GM23338 (cell line): ENCODE measurements around the gene FIGNL1. TPM values are rescaled to one million over a fixed set of nuclear protein-coding genes. Genes with fewer than 3 reads are reported as not detected.

Experiments used
- ATAC-seq: fragments of 200-7000 bp; cut with Tn5 transposase; 3 replicates; pipeline ENCODE4 v1.9.1; 2020
- DNase-seq: peaks from one replicate; pipeline ENCODE4 v3.0.0-alpha.2; 2015; ENCODE audit warnings: low spot score
- H2AFZ ChIP-seq: fragments of 200-600 bp; sonication (generic); 2 replicates; pipeline ENCODE4 v1.8.0; 2016; ENCODE audit warnings: antibody characterized with exemption, mild to moderate bottlenecking, moderate library complexity
- H3F3A ChIP-seq: fragments of 200-600 bp; sonication (generic); replicated peaks from 2 replicates; pipeline ENCODE4 v1.8.0; 2017; ENCODE audit warnings: antibody characterized with exemption, mixed run types, low read depth
- H3K27ac ChIP-seq: fragments of 200-600 bp; sonication (generic); 2 replicates; pipeline ENCODE4 v1.6.1; 2016; ENCODE audit warnings: low read depth
- H3K27me3 ChIP-seq: fragments of 200-600 bp; sonication (generic); 2 replicates; pipeline ENCODE4 v1.8.0; 2016; ENCODE audit warnings: mild to moderate bottlenecking, mixed run types, moderate library complexity; ENCODE audit not compliant: insufficient read depth
- H3K36me3 ChIP-seq: fragments of 200-600 bp; sonication (generic); 2 replicates; pipeline ENCODE4 v1.8.0; 2016; ENCODE audit warnings: mild to moderate bottlenecking; ENCODE audit not compliant: insufficient read depth
- H3K4me1 ChIP-seq: fragments of 200-600 bp; sonication (generic); 2 replicates; pipeline ENCODE4 v1.8.0; 2016; ENCODE audit warnings: mild to moderate bottlenecking, moderate library complexity; ENCODE audit not compliant: insufficient read depth
- H3K4me2 ChIP-seq: fragments of 200-600 bp; sonication (generic); 2 replicates; pipeline ENCODE4 v1.7.1; 2017; ENCODE audit warnings: mixed run types
- H3K4me3 ChIP-seq: fragments of 200-600 bp; sonication (generic); 2 replicates; pipeline ENCODE4 v1.6.1; 2016; ENCODE audit warnings: mixed run types
- H3K79me2 ChIP-seq: fragments of 200-600 bp; sonication (generic); replicated peaks from 2 replicates; pipeline ENCODE4 v1.8.0; 2017; ENCODE audit warnings: mild to moderate bottlenecking; ENCODE audit not compliant: insufficient read depth
- H3K9me2 ChIP-seq: fragments of 200-600 bp; sonication (generic); 2 replicates; pipeline ENCODE4 v1.8.0; 2017; ENCODE audit not compliant: insufficient read depth
- H4K20me1 ChIP-seq: fragments of 200-600 bp; sonication (generic); replicated peaks from 2 replicates; pipeline ENCODE4 v1.8.0; 2017; ENCODE audit warnings: mild to moderate bottlenecking; ENCODE audit not compliant: insufficient read depth
- H3K27ac Mint-ChIP-seq: 2 replicates; pipeline ENCODE4 v1.8.0; 2020; ENCODE audit warnings: inconsistent platforms, mild to moderate bottlenecking, moderate library complexity, mixed read lengths
- H3K27me3 Mint-ChIP-seq: 3 replicates; pipeline ENCODE4 v1.8.0; 2022; ENCODE audit warnings: low read depth, mild to moderate bottlenecking, moderate library complexity, mixed read lengths, inconsistent platforms; ENCODE audit not compliant: insufficient read depth, poor library complexity
- H3K36me3 Mint-ChIP-seq: 3 replicates; pipeline ENCODE4 v1.8.0; 2021; ENCODE audit warnings: low read depth, mild to moderate bottlenecking, inconsistent platforms, moderate library complexity, mixed read lengths
- H3K4me1 Mint-ChIP-seq: 3 replicates; pipeline ENCODE4 v1.8.0; 2020; ENCODE audit warnings: mild to moderate bottlenecking, inconsistent platforms, mixed read lengths
- H3K4me3 Mint-ChIP-seq: 3 replicates; pipeline ENCODE4 v1.8.0; 2021; ENCODE audit warnings: moderate library complexity, mild to moderate bottlenecking, inconsistent platforms, mixed read lengths
- H3K9me3 Mint-ChIP-seq: 3 replicates; pipeline ENCODE4 v1.8.0; 2020; ENCODE audit warnings: moderate library complexity, mild to moderate bottlenecking, inconsistent platforms, mixed read lengths
- CREB1 ChIP-seq: fragments of 250-450 bp; sonication (Bioruptor Pico); IDR thresholded peaks from 2 replicates; pipeline ENCODE4 v1.5.0; 2020; ENCODE audit warnings: low read depth, mild to moderate bottlenecking, moderate library complexity
- EZH2 ChIP-seq: fragments of 200-600 bp; sonication (generic); IDR thresholded peaks from one replicate; pipeline ENCODE4 v1.8.0; 2017; ENCODE audit warnings: antibody characterized with exemption, mild to moderate bottlenecking, low read depth; ENCODE audit not compliant: unreplicated experiment
- EZH2phosphoT487 ChIP-seq: fragments of 200-600 bp; sonication (generic); IDR thresholded peaks from one replicate; pipeline ENCODE4 v1.8.1; 2018; ENCODE audit warnings: antibody characterized with exemption; ENCODE audit not compliant: unreplicated experiment
- JUNB ChIP-seq: IDR thresholded peaks from one replicate; pipeline ENCODE4 v1.6.1; 2016; ENCODE audit warnings: antibody characterized with exemption; ENCODE audit not compliant: unreplicated experiment
- NANOG ChIP-seq: IDR thresholded peaks from 2 replicates; pipeline ENCODE4 v1.6.1; 2016; ENCODE audit warnings: antibody characterized with exemption, borderline replicate concordance
- POLR2AphosphoS5 ChIP-seq: IDR thresholded peaks from 2 replicates; pipeline ENCODE4 v1.6.1; 2016; ENCODE audit warnings: antibody characterized with exemption, low read depth
- ZNF114 ChIP-seq: fragments of 250-450 bp; sonication (Bioruptor Pico); IDR thresholded peaks from 2 replicates; pipeline ENCODE4 v1.5.0; 2020; ENCODE audit warnings: mild to moderate bottlenecking, moderate library complexity
- ZNF331 ChIP-seq: fragments of 250-450 bp; sonication (Bioruptor Pico); IDR thresholded peaks from 2 replicates; pipeline ENCODE4 v1.5.0; 2020; ENCODE audit warnings: low read depth, mild to moderate bottlenecking, moderate library complexity
- polyA plus RNA-seq: library from polyadenylated mRNA; unstranded; fragments of >200 nt; fragmentation: Nextera tagmentation; extraction: Ambion mirVana; gene quantifications from 2 replicates; pipeline ENCODE4 v1.2.1, GENCODE V29; 2016
- total RNA-seq: library from RNA; depleted of rRNA; stranded (reverse); fragments of >200 nt; shearing (Covaris generic); gene quantifications from 2 replicates; pipeline ENCODE4 v1.2.3, GENCODE V29; 2014
- TF ChIP-seq, protein P1 (sequence below): IDR thresholded peaks from 2 replicates; pipeline ENCODE4 v1.6.1; 2016; ENCODE audit warnings: antibody characterized with exemption
- TF ChIP-seq, protein P2 (sequence below): IDR thresholded peaks from one replicate; pipeline ENCODE4 v1.6.1; 2018; ENCODE audit warnings: antibody characterized with exemption; ENCODE audit not compliant: unreplicated experiment
- TF ChIP-seq, protein P3 (sequence below), 2 experiments: fragments of 200-600 bp in 1 of 2; sonication (generic) in 1 of 2; conservative IDR thresholded peaks; 2 replicates each; pipeline versions ENCODE4 v1.5.1 to v1.6.1; 2016 to 2017; ENCODE audit warnings: antibody characterized with exemption in 2 of 2, low read depth in 2 of 2, mild to moderate bottlenecking in 2 of 2, moderate library complexity in 1 of 2
- TF ChIP-seq, protein P4 (sequence below): fragments of 250-450 bp; sonication (Bioruptor Pico); IDR thresholded peaks from 2 replicates; pipeline ENCODE4 v1.5.0; 2020; ENCODE audit warnings: mild to moderate bottlenecking, moderate library complexity

Gene FIGNL1
- total and polyA plus RNA-seq, 2 experiments from 2014 or later = 6.6 to 24.9 TPM

DNA sequence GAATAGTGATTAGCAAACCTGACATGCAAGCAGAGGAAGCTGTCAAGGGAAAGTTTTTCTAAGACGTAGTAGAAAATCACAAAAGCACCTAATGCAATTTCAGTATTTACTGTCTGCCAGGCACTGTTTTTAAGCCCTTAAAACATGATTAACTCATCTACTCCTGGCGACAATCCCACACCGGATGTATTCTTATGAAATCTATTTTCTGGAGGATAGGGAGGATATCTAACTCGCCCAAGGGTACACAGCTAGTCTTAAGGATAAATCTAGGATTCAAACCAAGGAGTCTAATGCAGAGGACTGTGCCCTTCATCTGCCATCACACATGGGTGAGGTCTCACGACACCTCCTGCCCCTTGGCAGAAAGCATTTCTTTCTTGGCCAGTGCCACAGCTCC lies 47.8 kb upstream of the FIGNL1 start:
- Mint-ChIP-seq H3K27me3 (peaks cover 6% of the 10 kb centered on the region), H3K9me3 (no peaks in the 10 kb centered on the region; the same call in 2 of the 3 replicates), H3K4me3 (no peak overlapping the region), H3K36me3 (peaks cover 3% of the 10 kb centered on the region; the same call in 1 of the 3 replicates), H3K27ac (no peak overlapping the region), H3K4me1 (peaks cover 3% of the 10 kb centered on the region; the same call in 1 of the 3 replicates)
- H3K4me3 ChIP-seq = no peak overlapping the region
- no peaks in the 10 kb centered on the region for H3K27me3 ChIP-seq
- TF ChIP-seq NANOG (no peak), CREB1 (CRISPR knock-in tag) (no peak), EZH2phosphoT487 (no peak), JUNB (no peak), ZNF114 (CRISPR knock-in tag) (no peak), POLR2AphosphoS5 (no peak), EZH2 (no peak), ZNF331 (no peak)
- TF ChIP-seq, protein P1, sequence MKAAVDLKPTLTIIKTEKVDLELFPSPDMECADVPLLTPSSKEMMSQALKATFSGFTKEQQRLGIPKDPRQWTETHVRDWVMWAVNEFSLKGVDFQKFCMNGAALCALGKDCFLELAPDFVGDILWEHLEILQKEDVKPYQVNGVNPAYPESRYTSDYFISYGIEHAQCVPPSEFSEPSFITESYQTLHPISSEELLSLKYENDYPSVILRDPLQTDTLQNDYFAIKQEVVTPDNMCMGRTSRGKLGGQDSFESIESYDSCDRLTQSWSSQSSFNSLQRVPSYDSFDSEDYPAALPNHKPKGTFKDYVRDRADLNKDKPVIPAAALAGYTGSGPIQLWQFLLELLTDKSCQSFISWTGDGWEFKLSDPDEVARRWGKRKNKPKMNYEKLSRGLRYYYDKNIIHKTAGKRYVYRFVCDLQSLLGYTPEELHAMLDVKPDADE = no peak
- TF ChIP-seq, protein P2, sequence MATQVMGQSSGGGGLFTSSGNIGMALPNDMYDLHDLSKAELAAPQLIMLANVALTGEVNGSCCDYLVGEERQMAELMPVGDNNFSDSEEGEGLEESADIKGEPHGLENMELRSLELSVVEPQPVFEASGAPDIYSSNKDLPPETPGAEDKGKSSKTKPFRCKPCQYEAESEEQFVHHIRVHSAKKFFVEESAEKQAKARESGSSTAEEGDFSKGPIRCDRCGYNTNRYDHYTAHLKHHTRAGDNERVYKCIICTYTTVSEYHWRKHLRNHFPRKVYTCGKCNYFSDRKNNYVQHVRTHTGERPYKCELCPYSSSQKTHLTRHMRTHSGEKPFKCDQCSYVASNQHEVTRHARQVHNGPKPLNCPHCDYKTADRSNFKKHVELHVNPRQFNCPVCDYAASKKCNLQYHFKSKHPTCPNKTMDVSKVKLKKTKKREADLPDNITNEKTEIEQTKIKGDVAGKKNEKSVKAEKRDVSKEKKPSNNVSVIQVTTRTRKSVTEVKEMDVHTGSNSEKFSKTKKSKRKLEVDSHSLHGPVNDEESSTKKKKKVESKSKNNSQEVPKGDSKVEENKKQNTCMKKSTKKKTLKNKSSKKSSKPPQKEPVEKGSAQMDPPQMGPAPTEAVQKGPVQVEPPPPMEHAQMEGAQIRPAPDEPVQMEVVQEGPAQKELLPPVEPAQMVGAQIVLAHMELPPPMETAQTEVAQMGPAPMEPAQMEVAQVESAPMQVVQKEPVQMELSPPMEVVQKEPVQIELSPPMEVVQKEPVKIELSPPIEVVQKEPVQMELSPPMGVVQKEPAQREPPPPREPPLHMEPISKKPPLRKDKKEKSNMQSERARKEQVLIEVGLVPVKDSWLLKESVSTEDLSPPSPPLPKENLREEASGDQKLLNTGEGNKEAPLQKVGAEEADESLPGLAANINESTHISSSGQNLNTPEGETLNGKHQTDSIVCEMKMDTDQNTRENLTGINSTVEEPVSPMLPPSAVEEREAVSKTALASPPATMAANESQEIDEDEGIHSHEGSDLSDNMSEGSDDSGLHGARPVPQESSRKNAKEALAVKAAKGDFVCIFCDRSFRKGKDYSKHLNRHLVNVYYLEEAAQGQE = no peak
- TF ChIP-seq, protein P3, sequence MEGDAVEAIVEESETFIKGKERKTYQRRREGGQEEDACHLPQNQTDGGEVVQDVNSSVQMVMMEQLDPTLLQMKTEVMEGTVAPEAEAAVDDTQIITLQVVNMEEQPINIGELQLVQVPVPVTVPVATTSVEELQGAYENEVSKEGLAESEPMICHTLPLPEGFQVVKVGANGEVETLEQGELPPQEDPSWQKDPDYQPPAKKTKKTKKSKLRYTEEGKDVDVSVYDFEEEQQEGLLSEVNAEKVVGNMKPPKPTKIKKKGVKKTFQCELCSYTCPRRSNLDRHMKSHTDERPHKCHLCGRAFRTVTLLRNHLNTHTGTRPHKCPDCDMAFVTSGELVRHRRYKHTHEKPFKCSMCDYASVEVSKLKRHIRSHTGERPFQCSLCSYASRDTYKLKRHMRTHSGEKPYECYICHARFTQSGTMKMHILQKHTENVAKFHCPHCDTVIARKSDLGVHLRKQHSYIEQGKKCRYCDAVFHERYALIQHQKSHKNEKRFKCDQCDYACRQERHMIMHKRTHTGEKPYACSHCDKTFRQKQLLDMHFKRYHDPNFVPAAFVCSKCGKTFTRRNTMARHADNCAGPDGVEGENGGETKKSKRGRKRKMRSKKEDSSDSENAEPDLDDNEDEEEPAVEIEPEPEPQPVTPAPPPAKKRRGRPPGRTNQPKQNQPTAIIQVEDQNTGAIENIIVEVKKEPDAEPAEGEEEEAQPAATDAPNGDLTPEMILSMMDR (conservative IDR thresholded peaks at IDR 0.05; ENCODE audit: low read depth in 2 of 2) = no peak
- TF ChIP-seq, protein P4, sequence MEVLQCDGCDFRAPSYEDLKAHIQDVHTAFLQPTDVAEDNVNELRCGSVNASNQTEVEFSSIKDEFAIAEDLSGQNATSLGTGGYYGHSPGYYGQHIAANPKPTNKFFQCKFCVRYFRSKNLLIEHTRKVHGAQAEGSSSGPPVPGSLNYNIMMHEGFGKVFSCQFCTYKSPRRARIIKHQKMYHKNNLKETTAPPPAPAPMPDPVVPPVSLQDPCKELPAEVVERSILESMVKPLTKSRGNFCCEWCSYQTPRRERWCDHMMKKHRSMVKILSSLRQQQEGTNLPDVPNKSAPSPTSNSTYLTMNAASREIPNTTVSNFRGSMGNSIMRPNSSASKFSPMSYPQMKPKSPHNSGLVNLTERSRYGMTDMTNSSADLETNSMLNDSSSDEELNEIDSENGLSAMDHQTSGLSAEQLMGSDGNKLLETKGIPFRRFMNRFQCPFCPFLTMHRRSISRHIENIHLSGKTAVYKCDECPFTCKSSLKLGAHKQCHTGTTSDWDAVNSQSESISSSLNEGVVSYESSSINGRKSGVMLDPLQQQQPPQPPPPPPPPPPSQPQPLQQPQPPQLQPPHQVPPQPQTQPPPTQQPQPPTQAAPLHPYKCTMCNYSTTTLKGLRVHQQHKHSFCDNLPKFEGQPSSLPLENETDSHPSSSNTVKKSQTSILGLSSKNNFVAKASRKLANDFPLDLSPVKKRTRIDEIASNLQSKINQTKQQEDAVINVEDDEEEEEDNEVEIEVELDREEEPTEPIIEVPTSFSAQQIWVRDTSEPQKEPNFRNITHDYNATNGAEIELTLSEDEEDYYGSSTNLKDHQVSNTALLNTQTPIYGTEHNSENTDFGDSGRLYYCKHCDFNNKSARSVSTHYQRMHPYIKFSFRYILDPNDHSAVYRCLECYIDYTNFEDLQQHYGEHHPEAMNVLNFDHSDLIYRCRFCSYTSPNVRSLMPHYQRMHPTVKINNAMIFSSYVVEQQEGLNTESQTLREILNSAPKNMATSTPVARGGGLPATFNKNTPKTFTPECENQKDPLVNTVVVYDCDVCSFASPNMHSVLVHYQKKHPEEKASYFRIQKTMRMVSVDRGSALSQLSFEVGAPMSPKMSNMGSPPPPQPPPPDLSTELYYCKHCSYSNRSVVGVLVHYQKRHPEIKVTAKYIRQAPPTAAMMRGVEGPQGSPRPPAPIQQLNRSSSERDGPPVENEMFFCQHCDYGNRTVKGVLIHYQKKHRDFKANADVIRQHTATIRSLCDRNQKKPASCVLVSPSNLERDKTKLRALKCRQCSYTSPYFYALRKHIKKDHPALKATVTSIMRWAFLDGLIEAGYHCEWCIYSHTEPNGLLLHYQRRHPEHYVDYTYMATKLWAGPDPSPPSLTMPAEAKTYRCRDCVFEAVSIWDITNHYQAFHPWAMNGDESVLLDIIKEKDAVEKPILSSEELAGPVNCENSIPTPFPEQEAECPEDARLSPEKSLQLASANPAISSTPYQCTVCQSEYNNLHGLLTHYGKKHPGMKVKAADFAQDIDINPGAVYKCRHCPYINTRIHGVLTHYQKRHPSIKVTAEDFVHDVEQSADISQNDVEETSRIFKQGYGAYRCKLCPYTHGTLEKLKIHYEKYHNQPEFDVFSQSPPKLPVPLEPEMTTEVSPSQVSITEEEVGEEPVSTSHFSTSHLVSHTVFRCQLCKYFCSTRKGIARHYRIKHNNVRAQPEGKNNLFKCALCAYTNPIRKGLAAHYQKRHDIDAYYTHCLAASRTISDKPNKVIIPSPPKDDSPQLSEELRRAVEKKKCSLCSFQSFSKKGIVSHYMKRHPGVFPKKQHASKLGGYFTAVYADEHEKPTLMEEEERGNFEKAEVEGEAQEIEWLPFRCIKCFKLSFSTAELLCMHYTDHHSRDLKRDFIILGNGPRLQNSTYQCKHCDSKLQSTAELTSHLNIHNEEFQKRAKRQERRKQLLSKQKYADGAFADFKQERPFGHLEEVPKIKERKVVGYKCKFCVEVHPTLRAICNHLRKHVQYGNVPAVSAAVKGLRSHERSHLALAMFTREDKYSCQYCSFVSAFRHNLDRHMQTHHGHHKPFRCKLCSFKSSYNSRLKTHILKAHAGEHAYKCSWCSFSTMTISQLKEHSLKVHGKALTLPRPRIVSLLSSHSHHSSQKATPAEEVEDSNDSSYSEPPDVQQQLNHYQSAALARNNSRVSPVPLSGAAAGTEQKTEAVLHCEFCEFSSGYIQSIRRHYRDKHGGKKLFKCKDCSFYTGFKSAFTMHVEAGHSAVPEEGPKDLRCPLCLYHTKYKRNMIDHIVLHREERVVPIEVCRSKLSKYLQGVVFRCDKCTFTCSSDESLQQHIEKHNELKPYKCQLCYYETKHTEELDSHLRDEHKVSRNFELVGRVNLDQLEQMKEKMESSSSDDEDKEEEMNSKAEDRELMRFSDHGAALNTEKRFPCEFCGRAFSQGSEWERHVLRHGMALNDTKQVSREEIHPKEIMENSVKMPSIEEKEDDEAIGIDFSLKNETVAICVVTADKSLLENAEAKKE = no peak
- no peaks in the 10 kb centered on the region; the same call in 1 of the 2 replicates for H3K36me3 ChIP-seq
- H4K20me1 ChIP-seq = no peaks in the 10 kb centered on the region
- H3K4me2 ChIP-seq = no peak overlapping the region
- DNase-seq (no peak), ATAC-seq (no peak)
- 0 out of 2 replicates have a peak, but pooled peaks cover 3% of the 10 kb centered on the region for H3K9me2 ChIP-seq
- no peak overlapping the region for H2AFZ ChIP-seq
- H3K27ac ChIP-seq = no peak overlapping the region
- no peaks in the 10 kb centered on the region for H3F3A ChIP-seq
- H3K4me1 ChIP-seq = no peaks in the 10 kb centered on the region
- no peaks in the 10 kb centered on the region for H3K79me2 ChIP-seq
